ENCODE measurements around the gene ARMCX6. TPM values are rescaled to one million over a fixed set of nuclear protein-coding genes. Genes with fewer than 3 reads are reported as not detected.
A peak's percentile ranks its signal among the peaks of the same experiment; 100 is the strongest.
"Not testable (repeated sequence)": the region's sequence is repeated elsewhere in the genome, so short reads cannot be mapped to it uniquely, and the experiment has no call there.

ARMCX6 gene
- total and polyA plus RNA-seq, 4 donors = 33.3 to 74.4 (median 62.9) TPM

DNA sequence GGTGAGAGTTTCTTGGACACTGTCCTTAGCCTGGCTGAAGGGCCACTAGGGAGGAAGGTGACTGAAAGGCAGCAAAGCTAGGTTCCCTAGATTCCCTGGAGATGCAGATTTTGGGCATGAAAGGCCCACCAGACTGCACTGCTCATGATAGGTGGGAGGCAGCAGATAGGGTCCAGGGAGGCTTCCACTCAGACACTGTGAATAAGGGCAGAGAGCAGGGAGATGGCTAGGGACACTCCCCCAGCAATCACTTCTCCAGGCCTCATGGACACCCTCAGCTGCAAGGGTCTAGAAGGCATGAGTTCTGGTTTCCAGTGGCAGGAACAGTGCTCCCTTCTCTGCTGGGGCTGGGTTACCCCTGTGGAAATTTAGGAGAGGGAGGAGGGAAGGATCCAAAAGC, 21.8 kb upstream of the ARMCX6 start:
- Histone ChIP-seq H3K27ac (ENCODE audit: low read depth, low read length) (no peak overlapping the region), H3K9me3 (ENCODE audit: control insufficient read depth, insufficient read depth, low read length) (no peaks in the 10 kb centered on the region), H3K4me1 (ENCODE audit: control insufficient read depth, insufficient read depth, low read length) (no peaks in the 10 kb centered on the region), H3K36me3 (ENCODE audit: control insufficient read depth, insufficient read depth, low read length) (no peaks in the 10 kb centered on the region), H3K27me3 (ENCODE audit: control insufficient read depth, insufficient read depth, low read length) (no peaks in the 10 kb centered on the region), H3K4me3 (ENCODE audit: low read depth, low read length) (no peak overlapping the region)
- DNase-seq (ENCODE audit: low read depth in 4 of 6, low spot score in 6 of 6) = no peak

DNA sequence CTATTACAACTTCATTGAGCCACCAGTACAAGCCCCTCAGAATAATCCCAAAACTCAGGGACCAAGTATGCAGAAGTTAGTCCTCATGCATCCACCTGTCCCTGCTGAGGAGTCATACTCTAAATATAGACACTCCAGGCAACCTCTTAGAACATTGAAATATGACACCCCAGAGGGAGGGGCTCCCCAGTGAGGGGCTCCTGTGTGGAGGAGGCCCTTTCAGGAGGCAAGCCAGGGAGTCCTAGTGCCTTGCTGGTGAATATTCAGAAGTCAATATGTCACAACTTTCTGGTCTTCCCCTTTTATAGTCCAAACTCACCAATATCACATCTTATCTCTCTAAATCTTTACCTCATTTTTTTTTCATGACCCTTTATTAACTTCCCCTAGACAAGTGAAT, 1.6 kb upstream of the ARMCX6 start:
- peaks cover 4% of the 10 kb centered on the region for H3K36me3 ChIP-seq (ENCODE audit: control insufficient read depth, insufficient read depth, low read length)
- H3K27ac ChIP-seq (ENCODE audit: low read depth, low read length) = no peak overlapping the region
- no peaks in the 10 kb centered on the region for H3K9me3 ChIP-seq (ENCODE audit: control insufficient read depth, insufficient read depth, low read length)
- peaks cover 6% of the 10 kb centered on the region for H3K4me1 ChIP-seq (ENCODE audit: control insufficient read depth, insufficient read depth, low read length)
- no peak overlapping the region for H3K4me3 ChIP-seq (ENCODE audit: low read depth, low read length)
- peaks cover 3% of the 10 kb centered on the region for H3K27me3 ChIP-seq (ENCODE audit: control insufficient read depth, insufficient read depth, low read length)
- no peak for DNase-seq (ENCODE audit: low read depth in 4 of 6, low spot score in 6 of 6)

- 20% methylated on average over 1 of the region's 1 CpG for WGBS (ENCODE audit: insufficient coverage)
- DNase-seq (ENCODE audit: low read depth in 4 of 6, low spot score in 6 of 6) = no peak
- Histone ChIP-seq H3K9me3 (ENCODE audit: control insufficient read depth, insufficient read depth, low read length) (no peaks in the 10 kb centered on the region), H3K27ac (ENCODE audit: low read depth, low read length) (no peak overlapping the region), H3K27me3 (ENCODE audit: control insufficient read depth, insufficient read depth, low read length) (no peaks in the 10 kb centered on the region), H3K4me1 (ENCODE audit: control insufficient read depth, insufficient read depth, low read length) (no peaks in the 10 kb centered on the region), H3K4me3 (ENCODE audit: low read depth, low read length) (no peak overlapping the region), H3K36me3 (ENCODE audit: control insufficient read depth, insufficient read depth, low read length) (no peaks in the 10 kb centered on the region)
These were observed 12.1 kb downstream of the ARMCX6 start for GRCh38 chrX:101605728-101606127.

DNA sequence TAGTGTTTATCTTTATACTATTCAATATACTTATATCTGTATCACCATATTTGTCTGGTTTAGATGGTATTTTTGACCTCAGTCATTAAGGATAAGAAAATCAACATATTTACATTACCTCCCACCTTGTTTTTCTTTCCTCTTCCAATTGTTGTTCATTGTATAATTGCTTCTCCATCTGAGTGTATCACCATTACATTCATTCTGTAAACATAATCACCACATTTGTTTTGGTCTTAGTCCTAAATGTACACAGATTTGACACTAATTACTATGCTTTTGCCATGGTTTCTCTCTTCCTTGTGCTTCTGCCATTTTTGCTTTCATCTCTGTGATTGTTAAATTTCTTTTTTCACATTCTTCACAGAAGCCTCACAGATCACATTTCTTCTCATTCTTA, 12.7 kb downstream of the ARMCX6 start:
- Histone ChIP-seq H3K4me3 (ENCODE audit: low read depth, low read length) (no peak overlapping the region), H3K27ac (ENCODE audit: low read depth, low read length) (no peak overlapping the region), H3K4me1 (ENCODE audit: control insufficient read depth, insufficient read depth, low read length) (no peaks in the 10 kb centered on the region), H3K9me3 (ENCODE audit: control insufficient read depth, insufficient read depth, low read length) (no peaks in the 10 kb centered on the region), H3K36me3 (ENCODE audit: control insufficient read depth, insufficient read depth, low read length) (no peaks in the 10 kb centered on the region), H3K27me3 (ENCODE audit: control insufficient read depth, insufficient read depth, low read length) (no peaks in the 10 kb centered on the region)
- DNase-seq (ENCODE audit: low read depth in 4 of 6, low spot score in 6 of 6) = no peak

DNA sequence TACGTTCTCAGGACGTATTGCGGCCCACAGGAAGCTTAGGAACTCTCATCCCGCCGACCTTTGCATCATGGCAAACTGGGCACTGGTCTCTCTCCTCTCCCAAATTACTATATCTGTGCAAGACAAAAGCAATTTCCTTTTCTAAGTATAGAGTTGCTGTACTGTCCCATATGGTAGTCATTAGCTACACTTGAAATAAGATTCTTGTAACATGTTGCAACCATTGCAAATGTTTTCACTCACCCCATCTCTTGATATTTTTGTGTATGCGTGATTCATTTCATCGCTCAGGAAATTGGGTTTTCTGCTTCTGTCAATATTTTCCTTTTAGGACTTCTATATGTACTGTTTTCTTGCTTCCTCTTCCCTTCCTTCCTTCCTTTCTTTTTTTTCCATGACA, 15.7 kb downstream of the ARMCX6 start:
- no peak overlapping the region for H3K4me3 ChIP-seq (ENCODE audit: low read depth, low read length)
- no CpG with 5 or more reads among the region's 7 CpGs for WGBS (ENCODE audit: insufficient coverage)
- DNase-seq (ENCODE audit: low read depth in 4 of 6, low spot score in 6 of 6) = no peak
- no peaks in the 10 kb centered on the region for H3K9me3 ChIP-seq (ENCODE audit: control insufficient read depth, insufficient read depth, low read length)
- H3K27me3 ChIP-seq (ENCODE audit: control insufficient read depth, insufficient read depth, low read length) = no peaks in the 10 kb centered on the region
- H3K27ac ChIP-seq (ENCODE audit: low read depth, low read length) = no peak overlapping the region
- H3K36me3 ChIP-seq (ENCODE audit: control insufficient read depth, insufficient read depth, low read length) = no peaks in the 10 kb centered on the region
- no peaks in the 10 kb centered on the region for H3K4me1 ChIP-seq (ENCODE audit: control insufficient read depth, insufficient read depth, low read length)

DNA sequence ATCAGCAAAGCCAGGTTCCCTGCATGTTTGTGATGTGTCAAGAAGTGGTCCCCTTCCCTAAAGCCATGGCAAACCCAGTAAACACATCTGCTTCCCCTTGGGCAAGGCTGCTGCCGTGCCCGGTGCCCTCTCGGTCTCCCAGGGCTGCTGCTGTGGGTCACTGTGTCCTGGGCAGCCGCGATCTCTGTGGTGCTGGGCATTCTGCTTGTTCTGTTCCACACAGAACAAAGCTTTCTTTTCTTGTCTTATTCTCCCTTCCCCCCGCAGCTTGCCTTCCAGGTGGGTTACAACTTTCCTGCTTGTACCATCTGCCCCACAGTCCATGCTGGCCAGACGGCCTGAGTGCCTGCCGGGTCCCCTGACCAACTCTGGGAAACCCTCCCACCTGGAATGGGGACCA, 18.2 kb downstream of the ARMCX6 start:
- not testable (repeated sequence) for H3K27ac ChIP-seq (ENCODE audit: low read depth, low read length); H3K4me1 ChIP-seq (ENCODE audit: control insufficient read depth, insufficient read depth, low read length); DNase-seq (ENCODE audit: low read depth in 4 of 6, low spot score in 6 of 6); H3K9me3 ChIP-seq (ENCODE audit: control insufficient read depth, insufficient read depth, low read length); H3K36me3 ChIP-seq (ENCODE audit: control insufficient read depth, insufficient read depth, low read length); H3K4me3 ChIP-seq (ENCODE audit: low read depth, low read length); H3K27me3 ChIP-seq (ENCODE audit: control insufficient read depth, insufficient read depth, low read length)
- WGBS (ENCODE audit: insufficient coverage) = no CpG with 5 or more reads among the region's 8 CpGs

DNA sequence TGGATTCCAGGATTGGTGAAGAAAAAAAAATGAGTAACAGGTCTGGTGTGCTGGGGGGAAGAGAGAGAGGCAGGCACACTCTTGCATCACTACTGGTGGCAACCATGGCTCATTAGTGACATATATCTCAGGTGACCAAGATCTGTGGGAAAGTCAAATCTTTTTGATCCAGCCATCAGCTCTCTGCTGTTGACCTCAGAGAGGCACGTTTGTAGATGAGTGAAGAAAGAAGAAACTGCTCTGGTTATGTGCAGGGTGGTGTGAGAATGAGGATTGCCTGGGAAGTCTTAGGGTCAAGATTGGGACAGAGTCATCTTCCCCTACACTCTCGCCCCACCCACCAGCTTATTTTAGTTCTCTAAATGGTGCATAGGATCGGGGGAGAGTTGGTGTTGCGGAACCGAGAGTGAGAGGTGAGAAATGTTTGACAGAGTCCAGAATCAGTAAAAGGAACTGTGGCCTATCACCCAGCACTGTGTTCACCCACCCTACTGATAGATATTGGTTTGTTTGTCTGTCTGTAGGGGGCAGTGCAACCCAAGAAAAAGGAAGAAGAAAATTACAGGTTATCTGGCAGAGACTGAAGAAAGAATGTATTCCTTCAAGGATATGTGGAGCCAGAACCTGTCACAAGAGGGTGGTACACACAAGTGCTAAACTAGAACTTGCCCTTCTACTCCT, 21.9 kb downstream of the ARMCX6 start:
- DNase-seq (ENCODE audit: low read depth in 4 of 6, low spot score in 6 of 6) = peak; percentile 35 to 94 (median 66)
- Histone ChIP-seq H3K4me3 (ENCODE audit: low read depth, low read length) (no peak overlapping the region), H3K27me3 (ENCODE audit: control insufficient read depth, insufficient read depth, low read length) (no peaks in the 10 kb centered on the region), H3K4me1 (ENCODE audit: control insufficient read depth, insufficient read depth, low read length) (no peaks in the 10 kb centered on the region), H3K9me3 (ENCODE audit: control insufficient read depth, insufficient read depth, low read length) (no peaks in the 10 kb centered on the region), H3K27ac (ENCODE audit: low read depth, low read length) (no peak overlapping the region), H3K36me3 (ENCODE audit: control insufficient read depth, insufficient read depth, low read length) (no peaks in the 10 kb centered on the region)
- WGBS (ENCODE audit: insufficient coverage) = no CpG with 5 or more reads among the region's 5 CpGs

Small RNA genes within 50 kb of the gene (small RNA-seq; reads per million reads assigned to genes)
- gene RNU6-30P (ENCODE audit: low replicate concordance) = not detected

Other genes starting within 250 kb of the ARMCX6 start
- gene BTK, start 231.8 kb downstream of the ARMCX6 start, total RNA-seq = 1 to 10 TPM; 4.1 to 7.3 TPM
- gene BTK, start 231.8 kb downstream of the ARMCX6 start, polyA plus RNA-seq (ENCODE audit: insufficient read length in 2 of 2) = 1 to 10 TPM; 4.1 to 6.2 TPM
- 1,000 to 10,000 TPM in 1 of 2 donors, 100 to 1,000 TPM in 1; 166 to 1,311 TPM for gene RPL36A, start 227.0 kb downstream of the ARMCX6 start, total RNA-seq
- gene RPL36A, start 227.0 kb downstream of the ARMCX6 start, polyA plus RNA-seq (ENCODE audit: insufficient read length in 2 of 2) = 100 to 1,000 TPM; 492 to 524 TPM
- 10 to 100 TPM; 21.4 to 32.7 TPM for gene GLA, start 210.1 kb downstream of the ARMCX6 start, total RNA-seq
- gene GLA, start 210.1 kb downstream of the ARMCX6 start, polyA plus RNA-seq (ENCODE audit: insufficient read length in 2 of 2) = 10 to 100 TPM; 29.1 to 29.5 TPM
- 10 to 100 TPM; 63.7 to 75.1 TPM for gene HNRNPH2, start 209.8 kb downstream of the ARMCX6 start, total RNA-seq
- gene HNRNPH2, start 209.8 kb downstream of the ARMCX6 start, polyA plus RNA-seq (ENCODE audit: insufficient read length in 2 of 2) = 100 to 1,000 TPM in 1 of 2 donors, 10 to 100 TPM in 1; 96.5 to 111 TPM
- 10 to 100 TPM; 15.9 to 16.6 TPM for gene ARMCX4, start 132.5 kb downstream of the ARMCX6 start, total RNA-seq
- 10 to 100 TPM; 26.1 to 29.8 TPM for gene ARMCX4, start 132.5 kb downstream of the ARMCX6 start, polyA plus RNA-seq (ENCODE audit: insufficient read length in 2 of 2)
- 10 to 100 TPM; 54.4 to 60.0 TPM for gene ARMCX1, start 67.5 kb downstream of the ARMCX6 start, total RNA-seq
- 10 to 100 TPM; 57.8 to 60.6 TPM for gene ARMCX1, start 67.5 kb downstream of the ARMCX6 start, polyA plus RNA-seq (ENCODE audit: insufficient read length in 2 of 2)
- 100 to 1,000 TPM in 1 of 2 donors, 10 to 100 TPM in 1; 89.8 to 114 TPM for gene ARMCX3, start 5.2 kb upstream of the ARMCX6 start, total RNA-seq
- 100 to 1,000 TPM; 110 to 142 TPM for gene ARMCX3, start 5.2 kb upstream of the ARMCX6 start, polyA plus RNA-seq (ENCODE audit: insufficient read length in 2 of 2)
- 10 to 100 TPM; 67.4 to 77.9 TPM for gene ARMCX2, start 41.9 kb upstream of the ARMCX6 start, total RNA-seq
- 10 to 100 TPM; 78.1 to 83.8 TPM for gene ARMCX2, start 41.9 kb upstream of the ARMCX6 start, polyA plus RNA-seq (ENCODE audit: insufficient read length in 2 of 2)